Parathyroid adenoma (tissue), 2 donors: ENCODE data around the gene RPP38.

Experiments used
- H2AFZ ChIP-seq: fragments of 300-600 bp; sonication (generic); one replicate; pipeline ENCODE4 v1.7.0; 2017; ENCODE audit warnings: antibody characterized with exemption, mild to moderate bottlenecking
- H3K27ac ChIP-seq: fragments of 300-600 bp; sonication (generic); one replicate; pipeline ENCODE4 v1.7.0; 2017
- H3K27me3 ChIP-seq: fragments of 300-600 bp; sonication (generic); one replicate; pipeline ENCODE4 v1.7.0; 2017; ENCODE audit warnings: low read length; ENCODE audit not compliant: control insufficient read depth, insufficient read depth
- H3K36me3 ChIP-seq: fragments of 300-600 bp; sonication (generic); one replicate; pipeline ENCODE4 v1.7.0; 2017; ENCODE audit warnings: low read length; ENCODE audit not compliant: control insufficient read depth, insufficient read depth
- H3K4me1 ChIP-seq: fragments of 300-600 bp; sonication (generic); one replicate; pipeline ENCODE4 v1.7.0; 2017; ENCODE audit warnings: control low read depth
- H3K4me2 ChIP-seq: fragments of 300-600 bp; sonication (generic); one replicate; pipeline ENCODE4 v1.7.0; 2017; ENCODE audit warnings: low read length
- H3K4me3 ChIP-seq: fragments of 300-600 bp; sonication (generic); one replicate; pipeline ENCODE4 v1.7.0; 2017; ENCODE audit warnings: low read depth, low read length
- H3K79me2 ChIP-seq: fragments of 300-600 bp; sonication (generic); one replicate; pipeline ENCODE4 v1.7.0; 2017; ENCODE audit warnings: control low read depth
- H3K9ac ChIP-seq: fragments of 300-600 bp; sonication (generic); one replicate; pipeline ENCODE4 v1.7.0; 2017; ENCODE audit warnings: mild to moderate bottlenecking
- H3K9me3 ChIP-seq: fragments of 300-600 bp; sonication (generic); one replicate; pipeline ENCODE4 v1.7.0; 2017; ENCODE audit warnings: low read length; ENCODE audit not compliant: control insufficient read depth
- TF ChIP-seq, protein P1 (sequence below): fragments of 300-600 bp; sonication (generic); IDR thresholded peaks from one replicate; pipeline ENCODE4 v1.7.0; 2017; ENCODE audit warnings: antibody characterized with exemption, mild to moderate bottlenecking
- donor health status: primary hyperparathyroidism.

Gene RPP38

DNA sequence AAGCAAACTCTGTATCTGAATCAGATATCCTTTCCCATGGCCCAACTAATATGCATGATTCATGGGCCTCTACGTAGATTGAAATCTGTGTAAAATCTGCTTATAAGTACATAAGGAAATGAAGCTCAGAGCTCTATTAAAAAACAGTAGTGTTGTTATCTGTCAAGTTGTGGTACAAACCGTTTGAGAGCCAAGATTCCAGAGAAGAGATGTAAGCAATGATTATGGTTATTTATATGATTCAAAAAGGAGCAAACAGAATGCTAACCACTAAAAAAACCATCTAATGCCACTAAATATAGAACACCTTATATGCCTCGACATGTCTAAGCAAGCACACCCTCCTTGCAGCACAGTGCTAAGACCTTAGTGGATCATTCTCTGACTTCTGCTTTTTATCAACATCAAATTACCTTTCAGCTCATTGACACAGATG is 26.6 kb downstream of the RPP38 start:
- Histone ChIP-seq H3K27ac (no peak overlapping the region), H3K4me1 (no peaks in the 10 kb centered on the region), H2AFZ (no peak overlapping the region), H3K27me3 (no peaks in the 10 kb centered on the region), H3K4me3 (no peak overlapping the region), H3K9ac (no peak overlapping the region), H3K4me2 (no peak overlapping the region), H3K36me3 (no peaks in the 10 kb centered on the region), H3K9me3 (no peaks in the 10 kb centered on the region), H3K79me2 (peaks cover 3% of the 10 kb centered on the region)
- TF ChIP-seq, protein P1, sequence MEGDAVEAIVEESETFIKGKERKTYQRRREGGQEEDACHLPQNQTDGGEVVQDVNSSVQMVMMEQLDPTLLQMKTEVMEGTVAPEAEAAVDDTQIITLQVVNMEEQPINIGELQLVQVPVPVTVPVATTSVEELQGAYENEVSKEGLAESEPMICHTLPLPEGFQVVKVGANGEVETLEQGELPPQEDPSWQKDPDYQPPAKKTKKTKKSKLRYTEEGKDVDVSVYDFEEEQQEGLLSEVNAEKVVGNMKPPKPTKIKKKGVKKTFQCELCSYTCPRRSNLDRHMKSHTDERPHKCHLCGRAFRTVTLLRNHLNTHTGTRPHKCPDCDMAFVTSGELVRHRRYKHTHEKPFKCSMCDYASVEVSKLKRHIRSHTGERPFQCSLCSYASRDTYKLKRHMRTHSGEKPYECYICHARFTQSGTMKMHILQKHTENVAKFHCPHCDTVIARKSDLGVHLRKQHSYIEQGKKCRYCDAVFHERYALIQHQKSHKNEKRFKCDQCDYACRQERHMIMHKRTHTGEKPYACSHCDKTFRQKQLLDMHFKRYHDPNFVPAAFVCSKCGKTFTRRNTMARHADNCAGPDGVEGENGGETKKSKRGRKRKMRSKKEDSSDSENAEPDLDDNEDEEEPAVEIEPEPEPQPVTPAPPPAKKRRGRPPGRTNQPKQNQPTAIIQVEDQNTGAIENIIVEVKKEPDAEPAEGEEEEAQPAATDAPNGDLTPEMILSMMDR, result no peak

DNA sequence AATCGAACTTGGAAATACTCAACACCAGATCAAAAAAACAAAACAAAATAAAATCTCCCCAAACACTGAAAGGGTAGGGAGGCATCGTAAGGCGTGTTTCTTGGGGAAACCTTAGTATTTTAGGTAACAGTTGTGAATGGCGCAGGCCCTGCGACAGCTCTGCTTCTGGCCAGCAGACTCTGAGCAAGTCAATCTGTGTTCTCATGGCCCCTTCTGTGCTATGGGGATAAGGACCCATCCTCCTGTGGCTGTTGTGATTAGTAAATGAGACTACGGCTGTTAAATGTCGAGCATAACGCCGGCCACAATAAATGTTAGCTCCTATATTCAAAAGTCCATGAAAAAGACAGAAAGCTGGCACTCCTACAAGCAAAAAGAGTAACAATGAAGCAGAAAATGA is 27.0 kb downstream of the RPP38 start:
- Histone ChIP-seq H2AFZ (no peak overlapping the region), H3K27ac (no peak overlapping the region), H3K4me1 (no peaks in the 10 kb centered on the region), H3K79me2 (peaks cover 3% of the 10 kb centered on the region), H3K4me3 (no peak overlapping the region), H3K9ac (no peak overlapping the region), H3K4me2 (no peak overlapping the region), H3K9me3 (no peaks in the 10 kb centered on the region), H3K27me3 (no peaks in the 10 kb centered on the region), H3K36me3 (no peaks in the 10 kb centered on the region)
- TF ChIP-seq, protein P1, result no peak

DNA sequence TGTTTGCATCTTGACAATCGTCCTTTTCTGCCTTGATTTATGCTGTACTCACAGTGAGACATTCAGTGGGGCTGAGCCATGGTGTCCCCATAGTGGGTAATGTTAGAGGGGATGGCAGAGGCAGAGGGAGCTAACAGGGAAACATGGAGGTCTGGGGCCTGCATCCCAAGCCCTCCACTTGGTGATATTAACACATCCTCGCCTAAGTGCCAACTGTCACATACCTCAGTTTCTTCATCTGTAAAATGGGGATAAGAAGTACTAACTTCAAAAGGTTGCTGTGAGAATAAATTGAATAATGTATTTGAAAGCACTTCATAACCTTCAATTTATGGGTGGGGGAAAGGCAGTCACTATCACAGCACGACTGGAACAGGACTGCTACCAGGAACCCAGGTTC is 27.8 kb downstream of the RPP38 start:
- H3K9ac ChIP-seq, result no peak overlapping the region
- peaks cover 3% of the 10 kb centered on the region for H3K79me2 ChIP-seq
- no peak overlapping the region for H3K27ac ChIP-seq
- no peak overlapping the region for H3K4me2 ChIP-seq
- no peak overlapping the region for H2AFZ ChIP-seq
- TF ChIP-seq, protein P1, result no peak
- H3K4me3 ChIP-seq, result no peak overlapping the region
- H3K4me1 ChIP-seq, result no peaks in the 10 kb centered on the region
- no peaks in the 10 kb centered on the region for H3K9me3 ChIP-seq
- no peaks in the 10 kb centered on the region for H3K27me3 ChIP-seq
- no peaks in the 10 kb centered on the region for H3K36me3 ChIP-seq

DNA sequence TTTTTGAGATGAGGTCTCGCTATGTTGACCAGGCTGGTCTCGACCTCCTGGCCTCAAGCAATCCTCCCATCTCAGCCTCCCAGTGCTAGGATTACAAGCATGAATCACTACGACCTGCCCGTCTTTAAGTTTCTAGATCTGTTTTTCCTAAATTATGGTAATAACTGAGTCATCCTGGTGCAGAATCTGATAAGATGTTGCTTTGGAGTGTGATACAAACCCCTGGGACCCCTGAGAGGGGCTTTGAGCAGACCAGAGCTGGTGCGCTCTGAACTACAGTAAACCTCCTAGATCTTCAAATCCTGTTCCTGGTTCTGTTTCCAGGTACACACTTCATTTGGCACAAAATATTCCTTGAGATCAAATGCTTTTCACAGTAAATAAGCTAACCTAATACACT is 34.2 kb downstream of the RPP38 start:
- Histone ChIP-seq H3K9ac (no peak overlapping the region), H3K9me3 (no peaks in the 10 kb centered on the region), H3K36me3 (no peaks in the 10 kb centered on the region), H3K4me2 (no peak overlapping the region), H3K4me1 (no peaks in the 10 kb centered on the region), H3K79me2 (no peaks in the 10 kb centered on the region), H2AFZ (no peak overlapping the region), H3K27me3 (no peaks in the 10 kb centered on the region), H3K4me3 (no peak overlapping the region), H3K27ac (no peak overlapping the region)
- TF ChIP-seq, protein P1, result no peak
